Kidney glomerular epithelial cell (primary cell): ENCODE results near the gene UCP3.

Experiments
- DNase-seq: peaks from one replicate; lab custom pipeline; 2025; lab: John Stamatoyannopoulos, UW

The UCP3 gene

GRCh38 chr11:73977856-73978519 is 30.9 kb downstream of the UCP3 start:
- no peak for DNase-seq

DNA sequence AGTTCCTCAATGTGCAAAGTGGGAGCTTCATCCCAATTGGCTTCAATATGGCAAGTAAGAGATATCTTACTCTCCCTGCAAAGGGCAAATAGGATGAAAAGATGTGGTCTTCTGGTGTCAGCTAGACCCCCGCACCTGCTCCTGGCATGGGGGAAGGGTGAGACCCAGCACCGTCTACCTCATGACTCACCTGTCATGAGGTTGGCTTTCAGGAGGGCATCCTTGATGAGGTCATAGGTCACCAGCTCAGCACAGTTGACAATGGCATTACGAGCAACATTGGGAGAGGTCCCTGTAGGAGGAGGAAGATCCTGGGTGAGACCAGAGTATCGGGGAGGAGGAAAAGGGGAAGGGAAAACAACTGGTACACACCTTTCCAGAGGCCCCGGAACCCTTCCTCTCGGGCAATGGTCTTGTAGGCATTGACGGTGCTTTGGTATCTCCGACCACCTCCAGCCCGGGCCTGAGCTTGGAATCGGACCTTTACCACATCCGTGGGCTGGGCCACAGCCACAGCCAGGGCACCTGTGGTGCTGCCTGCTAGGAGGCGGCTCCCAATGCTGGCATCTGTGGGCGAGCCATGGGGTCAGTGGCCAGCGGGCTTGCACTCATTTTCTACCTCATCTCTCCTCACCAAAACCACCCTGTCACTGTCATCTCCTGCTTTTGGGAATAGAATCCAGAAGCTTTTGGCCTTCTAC is 32.3 kb downstream of the UCP3 start:
- DNase-seq: no peak

- no peak for DNase-seq
Observed at GRCh38 chr11:73975479-73975757, 33.5 kb downstream of the UCP3 start.

DNA sequence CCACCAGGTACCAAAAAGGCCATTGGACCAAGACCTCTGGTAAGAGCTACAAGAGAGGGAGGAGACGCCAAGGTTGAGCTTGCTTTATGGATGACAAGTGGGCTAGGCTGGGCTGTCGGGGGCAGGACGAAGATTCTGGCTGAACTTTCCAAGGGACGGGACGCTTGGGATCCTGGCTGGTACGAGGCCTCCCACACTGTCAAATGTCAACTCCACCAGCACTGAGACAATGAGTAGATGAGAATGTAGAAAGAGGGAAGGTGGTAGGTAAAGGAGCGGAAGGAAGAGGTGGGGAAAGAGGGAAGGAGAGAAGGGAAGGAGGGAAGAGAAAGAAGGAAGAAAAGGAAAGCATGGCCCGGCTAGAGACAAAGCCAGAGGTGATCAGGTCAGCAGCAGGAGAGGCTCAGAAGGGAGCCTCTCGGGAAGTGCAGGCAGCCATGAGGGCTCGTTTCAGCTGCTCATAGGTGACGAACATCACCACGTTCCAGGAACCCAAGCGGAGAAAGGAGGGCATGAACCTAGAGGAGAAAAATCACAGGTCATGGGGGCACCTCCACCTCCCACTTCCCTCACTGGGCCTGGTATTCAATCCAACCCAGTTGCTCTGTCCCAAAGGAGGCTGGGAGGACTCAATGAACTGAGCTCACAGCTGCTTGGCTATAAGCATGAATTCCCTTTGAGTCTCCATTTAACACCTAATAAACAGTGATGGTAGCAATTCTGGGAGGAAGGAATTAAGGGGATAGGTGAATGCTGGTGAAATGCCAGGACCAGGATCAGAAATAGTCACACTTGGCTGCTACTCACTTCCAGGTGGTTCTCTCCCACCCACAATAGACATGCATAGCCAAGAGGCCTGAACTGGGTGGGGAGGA is 34.0 kb downstream of the UCP3 start:
- DNase-seq: no peak

DNA sequence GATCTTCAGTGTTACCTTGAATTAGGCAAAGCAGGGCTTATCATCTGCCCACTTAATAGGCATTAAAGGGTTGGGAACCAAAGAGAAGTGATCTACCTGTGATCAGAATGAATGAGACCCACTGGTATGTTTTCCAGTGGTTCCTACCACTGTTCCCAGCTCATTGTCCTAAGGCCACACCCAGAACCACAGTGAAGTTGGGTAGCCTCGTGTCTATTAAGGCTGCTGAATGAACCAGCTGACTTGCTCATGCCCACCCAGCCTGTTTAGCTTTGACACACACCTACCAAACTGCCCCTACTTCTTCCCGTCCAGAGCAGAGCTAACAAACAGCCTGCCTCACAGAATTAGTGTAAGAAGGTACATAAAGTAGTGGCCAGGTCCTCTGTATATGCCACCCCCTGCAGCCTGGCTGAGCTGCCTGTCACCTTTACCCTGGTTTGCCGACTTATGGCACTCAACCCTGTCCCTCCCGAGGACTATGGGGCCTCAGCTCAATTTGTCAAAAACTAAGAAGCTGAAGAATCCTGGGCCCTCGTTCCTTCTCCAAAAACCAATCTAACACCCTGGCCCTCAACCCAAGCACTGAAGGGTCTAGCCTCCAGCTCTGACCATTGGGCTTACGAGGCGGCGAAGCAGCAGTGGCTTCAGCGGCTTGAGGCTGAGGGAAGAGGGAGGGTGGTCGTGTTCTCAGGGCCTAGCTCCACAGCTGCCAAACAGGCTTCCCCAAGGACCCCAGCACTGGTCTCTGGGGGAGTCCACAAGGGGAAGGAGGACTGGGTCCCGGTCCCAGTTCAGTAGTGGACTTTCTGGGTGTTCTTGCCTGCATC is 36.0 kb downstream of the UCP3 start:
- no peak for DNase-seq

- no peak for DNase-seq
Observed at GRCh38 chr11:73972187-73972586, 36.7 kb downstream of the UCP3 start.

DNA sequence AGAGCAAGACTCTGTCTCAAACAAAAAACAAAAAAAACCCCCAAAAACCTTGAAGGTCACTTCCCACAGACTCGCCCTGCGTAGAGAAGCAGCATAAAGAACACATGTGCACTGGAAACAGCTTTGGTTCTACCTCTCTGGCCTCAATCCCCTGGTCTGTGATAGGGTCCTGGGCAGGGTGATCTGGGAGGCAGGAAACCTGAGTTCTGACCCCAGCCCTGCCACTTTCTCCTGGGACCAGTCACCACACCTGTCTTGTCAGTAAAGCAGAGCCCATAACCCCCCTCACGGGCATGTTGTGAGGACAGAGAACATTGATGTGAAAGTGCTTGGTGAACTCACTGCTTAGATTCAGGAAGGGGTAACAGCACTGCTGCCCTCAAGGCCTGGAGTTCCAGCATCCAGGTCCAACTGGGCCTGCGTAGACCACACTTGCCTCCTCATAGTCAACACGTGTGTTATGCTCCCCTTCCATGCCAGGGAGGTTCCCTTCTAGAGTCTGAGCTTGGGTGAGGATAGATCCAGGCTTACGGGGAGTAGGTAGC is 37.6 kb downstream of the UCP3 start:
- DNase-seq: no peak

- DNase-seq: no peak
Observed at GRCh38 chr11:73969991-73970800, 38.7 kb downstream of the UCP3 start.

- DNase-seq: no peak
Observed at GRCh38 chr11:73969091-73969490, 39.8 kb downstream of the UCP3 start.

DNA sequence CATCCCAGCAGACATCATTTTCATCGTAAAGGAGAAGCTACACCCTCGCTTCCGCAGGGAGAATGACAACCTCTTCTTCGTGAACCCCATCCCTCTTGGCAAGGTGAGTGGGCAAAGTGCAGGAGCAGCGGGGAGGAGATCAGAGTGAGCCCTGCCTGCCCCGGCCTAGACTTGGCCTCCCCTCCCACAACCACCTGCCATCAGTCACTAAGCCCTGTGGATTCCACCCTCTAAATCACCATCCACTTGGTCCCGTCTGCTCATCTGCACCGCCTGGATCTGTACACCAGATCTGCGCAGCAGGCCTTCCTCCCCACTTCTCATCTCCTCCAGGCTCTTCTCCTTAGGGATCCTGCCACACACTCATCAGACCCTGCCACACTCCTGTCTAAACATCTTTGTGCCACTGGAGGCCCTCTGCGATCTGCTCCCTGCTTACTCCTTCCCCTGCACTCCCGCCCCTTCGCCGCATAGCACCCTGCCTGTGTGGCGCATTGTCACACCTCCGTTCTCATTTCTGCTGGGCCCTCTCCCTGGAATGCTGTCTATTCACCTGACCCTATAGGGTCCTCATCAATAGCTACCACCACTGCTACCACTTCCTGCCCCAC is 40.4 kb downstream of the UCP3 start:
- no peak for DNase-seq

DNA sequence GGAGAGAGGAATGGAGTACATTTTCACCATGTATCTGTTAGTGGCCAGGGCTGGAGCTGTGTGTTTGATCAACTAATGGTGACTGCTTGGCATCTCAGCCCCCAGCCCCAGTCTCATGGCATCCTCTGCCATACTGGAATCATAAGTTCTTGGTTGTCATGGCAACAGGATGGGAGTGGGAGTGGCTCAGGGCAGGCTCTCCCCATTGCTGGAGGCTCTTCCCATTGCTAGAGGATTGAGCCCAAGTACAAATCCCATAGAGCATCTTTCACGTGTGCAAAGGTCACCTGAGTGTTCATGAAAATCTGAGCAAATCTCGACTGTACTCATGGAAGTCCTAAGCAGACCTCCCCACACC is 43.1 kb downstream of the UCP3 start:
- no peak for DNase-seq

GRCh38 chr11:73965076-73965763 is 43.7 kb downstream of the UCP3 start:
- no peak for DNase-seq

- no peak for DNase-seq
Observed at GRCh38 chr11:73963861-73964260, 45.0 kb downstream of the UCP3 start.

GRCh38 chr11:73962101-73962705 is 46.7 kb downstream of the UCP3 start:
- no peak for DNase-seq

GRCh38 chr11:73961321-73961720 is 47.6 kb downstream of the UCP3 start:
- DNase-seq: peak; percentile 6

DNA sequence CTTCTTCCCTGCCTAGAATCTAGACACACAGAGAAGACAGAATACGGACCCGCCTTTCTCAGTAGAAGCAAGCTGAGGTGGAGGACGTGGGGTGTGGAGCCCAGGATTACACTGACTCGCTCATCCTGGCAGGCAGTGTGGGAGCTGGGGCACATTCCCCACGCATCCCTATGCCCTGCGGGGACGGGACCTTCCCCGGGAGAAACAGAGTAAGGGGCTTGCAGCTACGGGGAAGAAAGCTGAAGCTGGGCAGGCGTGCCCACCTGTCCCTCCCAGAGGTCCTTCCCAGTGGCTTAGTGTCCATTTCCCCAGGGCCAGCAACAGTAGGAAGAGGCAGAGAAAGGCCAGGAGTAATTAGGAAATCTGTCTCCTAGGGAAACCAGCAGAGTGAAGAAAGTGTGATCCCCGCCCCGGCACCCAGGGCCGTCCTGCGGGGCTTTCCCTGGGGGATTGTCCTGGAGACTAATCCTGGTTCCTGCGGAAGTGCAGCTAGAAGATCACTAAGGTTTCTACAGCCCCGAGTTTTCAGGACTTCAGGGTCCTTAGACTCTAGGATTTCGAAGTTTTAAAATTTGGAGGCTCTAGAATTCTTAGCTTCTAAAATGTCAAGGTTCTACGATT is 50.3 kb downstream of the UCP3 start:
- no peak for DNase-seq

- DNase-seq: no peak
Observed at GRCh38 chr11:73957654-73958361, 51.1 kb downstream of the UCP3 start.

DNA sequence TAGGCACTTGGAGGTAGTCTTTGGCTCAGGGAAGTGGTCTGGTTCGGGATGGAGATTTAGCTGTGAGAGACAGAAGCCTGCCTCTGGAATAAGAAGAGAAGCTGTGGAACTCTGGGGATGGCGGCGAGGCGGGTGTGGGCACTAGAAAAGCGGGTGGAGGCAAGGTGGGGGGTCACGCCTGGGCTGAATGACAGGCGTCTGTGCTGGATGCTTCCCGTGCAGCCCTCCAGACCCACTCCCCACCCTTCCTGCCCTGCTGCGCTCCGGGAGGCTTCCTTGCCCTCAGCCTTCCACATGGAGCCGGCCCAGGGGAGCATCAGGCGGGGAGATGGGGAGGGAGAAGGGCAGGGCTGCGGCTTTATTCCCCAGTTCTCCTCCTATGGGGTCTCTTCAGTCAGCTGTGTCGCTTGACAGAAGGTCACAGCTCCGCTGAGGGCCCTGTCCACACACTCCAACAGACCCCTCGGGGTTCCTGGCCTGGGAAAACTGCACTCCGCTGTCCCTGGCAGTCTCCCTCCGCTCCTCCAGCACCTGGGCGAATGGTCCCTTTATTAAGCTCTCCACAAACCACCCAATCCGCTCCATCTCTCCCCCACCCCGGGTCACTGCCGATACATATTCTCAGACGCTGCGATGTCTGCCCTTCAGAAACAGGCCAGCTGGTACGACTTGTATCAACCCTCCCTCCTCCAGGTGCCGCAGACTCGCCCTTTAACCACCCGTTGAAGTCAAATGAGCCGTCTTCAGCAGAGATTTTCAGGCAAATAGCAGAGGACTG is 51.8 kb downstream of the UCP3 start:
- no peak for DNase-seq
